ENCODE data around the gene RBX1. TPM values are rescaled to one million over a fixed set of nuclear protein-coding genes. Genes with fewer than 3 reads are reported as not detected.

The RBX1 gene
- total and polyA plus RNA-seq, 2 experiments from 2014 or later, result 31.7 to 340 TPM

DNA sequence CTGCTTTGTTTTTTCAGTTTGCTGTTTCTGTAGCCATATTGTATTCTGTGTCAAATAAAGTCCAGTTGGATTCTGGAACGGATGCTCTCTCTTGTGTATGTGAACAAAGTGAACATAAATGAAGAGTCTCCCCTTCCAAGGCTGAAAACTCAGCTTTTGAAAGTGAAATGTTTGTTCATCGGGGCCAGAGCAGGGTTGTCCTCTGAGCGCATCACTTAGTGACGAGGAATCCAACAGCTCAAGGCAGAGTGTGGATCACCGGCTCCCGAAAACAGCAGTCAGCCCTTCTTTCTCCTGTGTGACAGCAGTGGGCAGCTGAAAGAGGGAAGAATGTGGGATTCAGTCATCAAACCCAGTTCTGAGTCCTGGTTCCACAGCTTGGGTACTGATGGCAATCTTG lies 21.4 kb downstream of the RBX1 start (continued):
- TF ChIP-seq EZH2 (IDR thresholded peaks at IDR 0.05; ENCODE audit: low read depth, unreplicated experiment) (no peak), CREB1 (CRISPR knock-in tag; IDR thresholded peaks at IDR 0.05; ENCODE audit: low read depth) (no peak), POLR2AphosphoS5 (IDR thresholded peaks at IDR 0.05; ENCODE audit: low read depth) (no peak), EZH2phosphoT487 (IDR thresholded peaks at IDR 0.05; ENCODE audit: unreplicated experiment) (no peak)
- TF ChIP-seq, protein P1, sequence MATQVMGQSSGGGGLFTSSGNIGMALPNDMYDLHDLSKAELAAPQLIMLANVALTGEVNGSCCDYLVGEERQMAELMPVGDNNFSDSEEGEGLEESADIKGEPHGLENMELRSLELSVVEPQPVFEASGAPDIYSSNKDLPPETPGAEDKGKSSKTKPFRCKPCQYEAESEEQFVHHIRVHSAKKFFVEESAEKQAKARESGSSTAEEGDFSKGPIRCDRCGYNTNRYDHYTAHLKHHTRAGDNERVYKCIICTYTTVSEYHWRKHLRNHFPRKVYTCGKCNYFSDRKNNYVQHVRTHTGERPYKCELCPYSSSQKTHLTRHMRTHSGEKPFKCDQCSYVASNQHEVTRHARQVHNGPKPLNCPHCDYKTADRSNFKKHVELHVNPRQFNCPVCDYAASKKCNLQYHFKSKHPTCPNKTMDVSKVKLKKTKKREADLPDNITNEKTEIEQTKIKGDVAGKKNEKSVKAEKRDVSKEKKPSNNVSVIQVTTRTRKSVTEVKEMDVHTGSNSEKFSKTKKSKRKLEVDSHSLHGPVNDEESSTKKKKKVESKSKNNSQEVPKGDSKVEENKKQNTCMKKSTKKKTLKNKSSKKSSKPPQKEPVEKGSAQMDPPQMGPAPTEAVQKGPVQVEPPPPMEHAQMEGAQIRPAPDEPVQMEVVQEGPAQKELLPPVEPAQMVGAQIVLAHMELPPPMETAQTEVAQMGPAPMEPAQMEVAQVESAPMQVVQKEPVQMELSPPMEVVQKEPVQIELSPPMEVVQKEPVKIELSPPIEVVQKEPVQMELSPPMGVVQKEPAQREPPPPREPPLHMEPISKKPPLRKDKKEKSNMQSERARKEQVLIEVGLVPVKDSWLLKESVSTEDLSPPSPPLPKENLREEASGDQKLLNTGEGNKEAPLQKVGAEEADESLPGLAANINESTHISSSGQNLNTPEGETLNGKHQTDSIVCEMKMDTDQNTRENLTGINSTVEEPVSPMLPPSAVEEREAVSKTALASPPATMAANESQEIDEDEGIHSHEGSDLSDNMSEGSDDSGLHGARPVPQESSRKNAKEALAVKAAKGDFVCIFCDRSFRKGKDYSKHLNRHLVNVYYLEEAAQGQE (IDR thresholded peaks at IDR 0.05; ENCODE audit: unreplicated experiment), result no peak
- TF ChIP-seq, protein P2, sequence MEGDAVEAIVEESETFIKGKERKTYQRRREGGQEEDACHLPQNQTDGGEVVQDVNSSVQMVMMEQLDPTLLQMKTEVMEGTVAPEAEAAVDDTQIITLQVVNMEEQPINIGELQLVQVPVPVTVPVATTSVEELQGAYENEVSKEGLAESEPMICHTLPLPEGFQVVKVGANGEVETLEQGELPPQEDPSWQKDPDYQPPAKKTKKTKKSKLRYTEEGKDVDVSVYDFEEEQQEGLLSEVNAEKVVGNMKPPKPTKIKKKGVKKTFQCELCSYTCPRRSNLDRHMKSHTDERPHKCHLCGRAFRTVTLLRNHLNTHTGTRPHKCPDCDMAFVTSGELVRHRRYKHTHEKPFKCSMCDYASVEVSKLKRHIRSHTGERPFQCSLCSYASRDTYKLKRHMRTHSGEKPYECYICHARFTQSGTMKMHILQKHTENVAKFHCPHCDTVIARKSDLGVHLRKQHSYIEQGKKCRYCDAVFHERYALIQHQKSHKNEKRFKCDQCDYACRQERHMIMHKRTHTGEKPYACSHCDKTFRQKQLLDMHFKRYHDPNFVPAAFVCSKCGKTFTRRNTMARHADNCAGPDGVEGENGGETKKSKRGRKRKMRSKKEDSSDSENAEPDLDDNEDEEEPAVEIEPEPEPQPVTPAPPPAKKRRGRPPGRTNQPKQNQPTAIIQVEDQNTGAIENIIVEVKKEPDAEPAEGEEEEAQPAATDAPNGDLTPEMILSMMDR (conservative IDR thresholded peaks at IDR 0.05; ENCODE audit: low read depth in 2 of 2), result no peak

DNA sequence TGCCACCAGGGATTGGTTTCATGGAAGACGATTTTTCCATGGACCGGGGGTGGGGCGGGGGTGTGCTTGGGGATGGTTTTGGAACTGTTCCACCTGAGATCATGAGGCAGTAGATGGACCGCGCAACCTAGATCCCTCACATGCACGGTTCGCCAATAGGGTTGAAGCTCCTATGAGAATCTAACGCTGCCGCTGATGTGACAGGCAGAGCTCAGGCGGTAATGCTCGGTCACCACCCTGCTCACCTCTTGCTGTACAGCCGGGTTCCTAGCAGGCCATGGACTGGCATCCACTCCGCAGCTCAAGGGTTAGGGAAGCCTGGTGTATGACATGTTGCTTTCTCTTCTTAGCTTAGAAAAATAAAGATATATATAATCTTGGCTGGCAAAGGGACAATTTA lies 22.0 kb downstream of the RBX1 start:
- H3K4me3 ChIP-seq, result no peak overlapping the region
- H3F3A ChIP-seq (replicated peaks; ENCODE audit: low read depth), result no peaks in the 10 kb centered on the region
- H3K4me2 ChIP-seq, result no peak overlapping the region
- H3K9me2 ChIP-seq (ENCODE audit: insufficient read depth), result no peaks in the 10 kb centered on the region
- H3K27me3 ChIP-seq (ENCODE audit: insufficient read depth), result no peaks in the 10 kb centered on the region
- ATAC-seq (no peak), DNase-seq (ENCODE audit: low spot score) (no peak)
- no peaks in the 10 kb centered on the region; the same call in none of the 2 replicates for H4K20me1 ChIP-seq (replicated peaks; ENCODE audit: insufficient read depth)
- Mint-ChIP-seq H3K9me3 (no peaks in the 10 kb centered on the region), H3K36me3 (ENCODE audit: low read depth) (peaks cover 20% of the 10 kb centered on the region; the same call in 2 of the 3 replicates), H3K27ac (no peak overlapping the region), H3K4me3 (no peak overlapping the region), H3K4me1 (no peaks in the 10 kb centered on the region), H3K27me3 (ENCODE audit: insufficient read depth, low read depth, poor library complexity) (peaks cover 3% of the 10 kb centered on the region)
- H3K79me2 ChIP-seq (replicated peaks; ENCODE audit: insufficient read depth), result no peaks in the 10 kb centered on the region
- no peak overlapping the region for H3K27ac ChIP-seq (ENCODE audit: low read depth)
- H3K36me3 ChIP-seq (ENCODE audit: insufficient read depth), result peaks cover 5% of the 10 kb centered on the region; the same call in 1 of the 2 replicates
- H3K4me1 ChIP-seq (ENCODE audit: insufficient read depth), result no peaks in the 10 kb centered on the region
- no peak overlapping the region for H2AFZ ChIP-seq
- TF ChIP-seq NANOG (IDR thresholded peaks at IDR 0.05; ENCODE audit: borderline replicate concordance), result no peak
- TF ChIP-seq EZH2 (IDR thresholded peaks at IDR 0.05; ENCODE audit: low read depth, unreplicated experiment), result no peak
- no peak for TF ChIP-seq POLR2AphosphoS5 (IDR thresholded peaks at IDR 0.05; ENCODE audit: low read depth)
- no peak for TF ChIP-seq ZNF331 (CRISPR knock-in tag; IDR thresholded peaks at IDR 0.05; ENCODE audit: low read depth)
- no peak for TF ChIP-seq STAT1 (IDR thresholded peaks at IDR 0.05; ENCODE audit: unreplicated experiment)
- TF ChIP-seq, protein P3, sequence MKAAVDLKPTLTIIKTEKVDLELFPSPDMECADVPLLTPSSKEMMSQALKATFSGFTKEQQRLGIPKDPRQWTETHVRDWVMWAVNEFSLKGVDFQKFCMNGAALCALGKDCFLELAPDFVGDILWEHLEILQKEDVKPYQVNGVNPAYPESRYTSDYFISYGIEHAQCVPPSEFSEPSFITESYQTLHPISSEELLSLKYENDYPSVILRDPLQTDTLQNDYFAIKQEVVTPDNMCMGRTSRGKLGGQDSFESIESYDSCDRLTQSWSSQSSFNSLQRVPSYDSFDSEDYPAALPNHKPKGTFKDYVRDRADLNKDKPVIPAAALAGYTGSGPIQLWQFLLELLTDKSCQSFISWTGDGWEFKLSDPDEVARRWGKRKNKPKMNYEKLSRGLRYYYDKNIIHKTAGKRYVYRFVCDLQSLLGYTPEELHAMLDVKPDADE (IDR thresholded peaks at IDR 0.05), result no peak
- TF ChIP-seq, protein P2 (conservative IDR thresholded peaks at IDR 0.05; ENCODE audit: low read depth in 2 of 2), result no peak
- TF ChIP-seq ZNF114 (CRISPR knock-in tag; IDR thresholded peaks at IDR 0.05), result no peak
- no peak for TF ChIP-seq JUNB (IDR thresholded peaks at IDR 0.05; ENCODE audit: unreplicated experiment)
- TF ChIP-seq, protein P1 (IDR thresholded peaks at IDR 0.05; ENCODE audit: unreplicated experiment), result no peak
